Loucy (cell line): Measurements from ENCODE around the gene YIF1B.

Experiments used
- H2AFZ ChIP-seq: fragments of 200-600 bp; sonication (generic); 2 replicates; pipeline ENCODE4 v1.6.0; 2016; ENCODE audit warnings: antibody characterized with exemption, mild to moderate bottlenecking, low read length, moderate library complexity
- H3F3A ChIP-seq: fragments of 200-600 bp; 2 replicates; pipeline ENCODE4 v1.6.0; 2016; ENCODE audit warnings: antibody characterized with exemption, low read depth, mild to moderate bottlenecking
- H3K27me3 ChIP-seq: fragments of 200-600 bp; sonication (generic); 2 replicates; pipeline ENCODE4 v1.6.1; 2014; ENCODE audit warnings: low read length, mild to moderate bottlenecking; ENCODE audit not compliant: insufficient read depth, poor library complexity, severe bottlenecking
- H3K36me3 ChIP-seq: fragments of 200-600 bp; sonication (generic); 2 replicates; pipeline ENCODE4 v1.6.1; 2016; ENCODE audit warnings: low read length; ENCODE audit not compliant: insufficient read depth
- H3K4me1 ChIP-seq: fragments of 200-600 bp; sonication (generic); 2 replicates; pipeline ENCODE4 v1.5.1; 2014; ENCODE audit warnings: low read length, mild to moderate bottlenecking; ENCODE audit not compliant: insufficient read depth, poor library complexity, severe bottlenecking
- H3K4me2 ChIP-seq: fragments of 200-600 bp; sonication (generic); 2 replicates; pipeline ENCODE4 v1.6.0; 2014; ENCODE audit warnings: antibody characterized with exemption, low read length, low read depth, mild to moderate bottlenecking; ENCODE audit not compliant: poor library complexity, severe bottlenecking
- H3K4me3 ChIP-seq: fragments of 200-600 bp; sonication (generic); 2 replicates; pipeline ENCODE4 v1.5.1; 2014; ENCODE audit warnings: low read length, mild to moderate bottlenecking, mixed read lengths; ENCODE audit not compliant: poor library complexity, severe bottlenecking
- H3K79me2 ChIP-seq: fragments of 200-600 bp; sonication (generic); 2 replicates; pipeline ENCODE4 v1.6.1; 2014; ENCODE audit warnings: low read length; ENCODE audit not compliant: insufficient read depth
- H3K9ac ChIP-seq: fragments of 200-600 bp; sonication (generic); 2 replicates; pipeline ENCODE4 v1.6.0; 2014; ENCODE audit warnings: mild to moderate bottlenecking, low read depth, low read length, moderate library complexity; ENCODE audit not compliant: poor library complexity, severe bottlenecking
- H3K9me2 ChIP-seq: fragments of 200-600 bp; sonication (generic); replicated peaks from 2 replicates; pipeline ENCODE4 v1.6.1; 2016; ENCODE audit warnings: low read depth, low read length, mixed read lengths
- H3K9me3 ChIP-seq: fragments of 200-600 bp; sonication (generic); 2 replicates; pipeline ENCODE4 v1.6.1; 2014; ENCODE audit warnings: mild to moderate bottlenecking, antibody characterized with exemption, low read length, low read depth; ENCODE audit not compliant: insufficient read depth
- H4K20me1 ChIP-seq: fragments of 200-600 bp; sonication (generic); 2 replicates; pipeline ENCODE4 v1.6.0; 2014; ENCODE audit warnings: antibody characterized with exemption, low read length, mild to moderate bottlenecking; ENCODE audit not compliant: insufficient read depth, poor library complexity, severe bottlenecking
- EZH2phosphoT487 ChIP-seq: fragments of 200-600 bp; IDR thresholded peaks from 2 replicates; pipeline ENCODE4 v1.6.1; 2018; ENCODE audit warnings: antibody characterized with exemption, mild to moderate bottlenecking, moderate library complexity, borderline replicate concordance
- TF ChIP-seq, protein P1 (sequence below): fragments of 200-600 bp; sonication (generic); conservative IDR thresholded peaks from 2 replicates; pipeline ENCODE4 v1.5.1; 2014; ENCODE audit warnings: mild to moderate bottlenecking, antibody characterized with exemption, low read length

YIF1B gene

DNA sequence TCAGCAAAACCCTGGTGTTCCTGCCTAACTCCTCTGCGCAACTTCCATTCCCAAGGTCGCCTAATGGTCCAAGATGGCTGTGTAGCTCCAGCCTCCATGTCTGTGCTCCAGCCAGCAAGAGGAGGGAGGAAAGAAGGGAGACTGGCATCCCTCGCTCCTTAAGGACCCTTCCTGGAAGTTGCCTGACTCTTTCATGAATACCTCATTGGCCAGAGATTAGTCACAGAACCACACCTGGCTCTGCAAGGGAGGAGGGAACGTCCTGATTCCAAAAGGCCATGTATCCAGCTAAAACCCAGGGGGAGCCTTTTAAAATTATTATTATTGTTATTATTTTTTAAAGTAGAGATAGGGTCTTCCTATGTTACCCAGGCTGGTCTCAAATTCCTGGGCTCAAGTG lies 8.7 kb upstream of the YIF1B start:
- Histone ChIP-seq H3K9me2 (no peaks in the 10 kb centered on the region), H3K36me3 (peaks cover 11% of the 10 kb centered on the region; the same call in 1 of the 2 replicates), H3K4me1 (peaks cover 21% of the 10 kb centered on the region), H3K9me3 (no peaks in the 10 kb centered on the region), H3K4me2 (no peak overlapping the region), H3K4me3 (no peak overlapping the region), H3F3A (no peaks in the 10 kb centered on the region), H4K20me1 (no peaks in the 10 kb centered on the region), H3K79me2 (peaks cover 29% of the 10 kb centered on the region; the same call in 1 of the 2 replicates), H3K9ac (no peak overlapping the region), H3K27me3 (no peaks in the 10 kb centered on the region), H2AFZ (no peak overlapping the region)
- TF ChIP-seq, protein P1, sequence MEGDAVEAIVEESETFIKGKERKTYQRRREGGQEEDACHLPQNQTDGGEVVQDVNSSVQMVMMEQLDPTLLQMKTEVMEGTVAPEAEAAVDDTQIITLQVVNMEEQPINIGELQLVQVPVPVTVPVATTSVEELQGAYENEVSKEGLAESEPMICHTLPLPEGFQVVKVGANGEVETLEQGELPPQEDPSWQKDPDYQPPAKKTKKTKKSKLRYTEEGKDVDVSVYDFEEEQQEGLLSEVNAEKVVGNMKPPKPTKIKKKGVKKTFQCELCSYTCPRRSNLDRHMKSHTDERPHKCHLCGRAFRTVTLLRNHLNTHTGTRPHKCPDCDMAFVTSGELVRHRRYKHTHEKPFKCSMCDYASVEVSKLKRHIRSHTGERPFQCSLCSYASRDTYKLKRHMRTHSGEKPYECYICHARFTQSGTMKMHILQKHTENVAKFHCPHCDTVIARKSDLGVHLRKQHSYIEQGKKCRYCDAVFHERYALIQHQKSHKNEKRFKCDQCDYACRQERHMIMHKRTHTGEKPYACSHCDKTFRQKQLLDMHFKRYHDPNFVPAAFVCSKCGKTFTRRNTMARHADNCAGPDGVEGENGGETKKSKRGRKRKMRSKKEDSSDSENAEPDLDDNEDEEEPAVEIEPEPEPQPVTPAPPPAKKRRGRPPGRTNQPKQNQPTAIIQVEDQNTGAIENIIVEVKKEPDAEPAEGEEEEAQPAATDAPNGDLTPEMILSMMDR = no peak
- no peak for TF ChIP-seq EZH2phosphoT487

DNA sequence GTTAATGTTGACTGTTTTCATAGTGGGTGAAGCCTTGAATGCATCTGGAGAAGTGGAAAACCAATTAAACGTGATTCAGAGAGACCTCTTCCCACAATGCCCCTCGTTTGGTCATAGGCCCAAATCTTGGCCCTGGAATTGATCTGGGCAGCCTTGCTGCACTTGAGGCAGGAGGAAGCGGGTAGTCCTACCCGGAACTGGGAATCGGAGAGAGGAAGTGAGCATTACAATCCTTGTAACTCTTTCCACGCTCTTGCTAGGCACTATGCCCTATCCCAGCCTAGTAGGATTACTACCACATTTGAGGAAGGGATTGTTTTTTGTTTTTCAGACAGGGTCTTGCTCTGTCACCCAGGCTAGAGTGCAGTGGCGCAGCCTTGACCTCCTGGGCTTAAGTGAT lies 7.5 kb upstream of the YIF1B start:
- peaks cover 11% of the 10 kb centered on the region; the same call in 1 of the 2 replicates for H3K36me3 ChIP-seq
- H3F3A ChIP-seq = no peaks in the 10 kb centered on the region
- no peak overlapping the region for H3K4me3 ChIP-seq
- H3K79me2 ChIP-seq = peaks cover 33% of the 10 kb centered on the region; the same call in 1 of the 2 replicates
- no peaks in the 10 kb centered on the region for H3K9me3 ChIP-seq
- no peak overlapping the region for H3K4me2 ChIP-seq
- no peak overlapping the region for H3K9ac ChIP-seq
- H4K20me1 ChIP-seq = no peaks in the 10 kb centered on the region
- TF ChIP-seq EZH2phosphoT487 = no peak
- TF ChIP-seq, protein P1 = no peak
- H3K4me1 ChIP-seq = peaks cover 32% of the 10 kb centered on the region
- H3K27me3 ChIP-seq = no peaks in the 10 kb centered on the region
- no peaks in the 10 kb centered on the region for H3K9me2 ChIP-seq
- no peak overlapping the region for H2AFZ ChIP-seq

DNA sequence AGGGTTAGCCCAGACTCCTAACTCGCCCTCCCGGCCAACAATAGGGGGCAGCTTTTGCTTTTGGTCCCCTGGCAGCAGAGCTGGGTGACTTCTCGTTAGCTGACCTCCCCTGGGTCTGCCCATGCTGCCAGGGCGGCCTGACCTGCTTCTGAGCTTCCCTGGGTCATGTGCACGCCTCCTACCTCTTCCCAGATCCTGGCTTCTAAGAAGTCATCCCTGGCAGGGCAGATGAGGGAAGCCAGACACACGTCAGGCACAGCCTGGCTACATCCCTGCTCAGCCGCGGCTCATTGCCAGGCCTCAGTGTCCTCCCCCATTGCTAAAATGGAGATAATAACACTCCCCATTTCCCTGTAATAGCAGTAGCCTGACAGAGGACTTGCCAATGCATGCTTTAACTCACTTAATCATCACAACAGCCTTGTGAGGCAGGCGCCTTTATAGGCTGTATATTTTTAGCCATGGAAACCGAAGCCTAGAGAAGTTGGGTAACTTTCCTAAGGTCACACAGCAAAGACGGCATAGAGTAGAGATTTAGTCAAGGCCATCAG lies 6.0 kb upstream of the YIF1B start:
- Histone ChIP-seq H3K9ac (peak overlapping the region; percentile 68), H4K20me1 (no peaks in the 10 kb centered on the region), H3F3A (0 out of 2 replicates have a peak, but pooled peaks cover 1% of the 10 kb centered on the region), H3K27me3 (no peaks in the 10 kb centered on the region), H2AFZ (no peak overlapping the region), H3K4me3 (peak overlapping the region; percentile 81), H3K4me1 (peaks cover 45% of the 10 kb centered on the region), H3K79me2 (peaks cover 33% of the 10 kb centered on the region; the same call in 1 of the 2 replicates), H3K36me3 (no peaks in the 10 kb centered on the region; the same call in 1 of the 2 replicates), H3K4me2 (peak overlapping the region; percentile 79), H3K9me3 (no peaks in the 10 kb centered on the region), H3K9me2 (no peaks in the 10 kb centered on the region)
- TF ChIP-seq EZH2phosphoT487 = no peak
- TF ChIP-seq, protein P1 = 0 out of 2 replicates have a peak, but pooled peaks have one; percentile 25
